KMS-11 (cell line): ENCODE results near the gene IL17RE.
"Not testable (repeated sequence)": the region's sequence is repeated elsewhere in the genome, so short reads cannot be mapped to it uniquely, and the experiment has no call there.

Experiments used
- H2AFZ ChIP-seq: fragments of 200-600 bp; sonication (generic); 2 replicates; pipeline ENCODE4 v1.6.1; 2016; ENCODE audit warnings: antibody characterized with exemption, mixed run types, low read depth
- H3K27ac ChIP-seq: fragments of 200-600 bp; sonication (generic); 2 replicates; pipeline ENCODE4 v1.6.1; 2016; ENCODE audit warnings: mild to moderate bottlenecking, mixed run types
- H3K27me3 ChIP-seq: fragments of 200-600 bp; sonication (generic); 2 replicates; pipeline ENCODE4 v1.6.1; 2017; ENCODE audit warnings: mild to moderate bottlenecking, low read depth, mixed run types, moderate library complexity; ENCODE audit not compliant: insufficient read depth
- H3K36me3 ChIP-seq: fragments of 200-600 bp; sonication (generic); 2 replicates; pipeline ENCODE4 v1.6.1; 2017; ENCODE audit warnings: mild to moderate bottlenecking, mixed run types; ENCODE audit not compliant: insufficient read depth
- H3K4me1 ChIP-seq: fragments of 200-600 bp; sonication (generic); 2 replicates; pipeline ENCODE4 v1.6.1; 2016; ENCODE audit warnings: mild to moderate bottlenecking, low read depth, mixed run types; ENCODE audit not compliant: poor library complexity, severe bottlenecking
- H3K4me2 ChIP-seq: fragments of 200-600 bp; sonication (generic); 2 replicates; pipeline ENCODE4 v1.7.0; 2016; ENCODE audit warnings: mild to moderate bottlenecking, mixed run types
- H3K4me3 ChIP-seq: fragments of 200-600 bp; sonication (generic); IDR thresholded peaks from 2 replicates; pipeline ENCODE4 v1.6.1; 2017; ENCODE audit warnings: low read depth, low read length, mixed read lengths; ENCODE audit not compliant: insufficient read depth
- H3K79me2 ChIP-seq: fragments of 200-600 bp; sonication (generic); 2 replicates; pipeline ENCODE4 v1.6.1; 2016; ENCODE audit warnings: low read depth, mixed run types; ENCODE audit not compliant: insufficient read depth
- H3K9ac ChIP-seq: fragments of 200-600 bp; sonication (generic); 2 replicates; pipeline ENCODE4 v1.6.1; 2016; ENCODE audit warnings: mild to moderate bottlenecking, mixed run types
- H4K20me1 ChIP-seq: fragments of 200-600 bp; sonication (generic); 2 replicates; pipeline ENCODE4 v1.6.1; 2016; ENCODE audit warnings: mild to moderate bottlenecking, mixed run types; ENCODE audit not compliant: insufficient read depth
- TF ChIP-seq, protein P1 (sequence below): fragments of 200-600 bp; sonication (generic); conservative IDR thresholded peaks from 2 replicates; pipeline ENCODE4 v1.6.1; 2017; ENCODE audit warnings: low read depth, mild to moderate bottlenecking, antibody characterized with exemption, low read length, moderate library complexity, mixed read lengths

The IL17RE gene

DNA sequence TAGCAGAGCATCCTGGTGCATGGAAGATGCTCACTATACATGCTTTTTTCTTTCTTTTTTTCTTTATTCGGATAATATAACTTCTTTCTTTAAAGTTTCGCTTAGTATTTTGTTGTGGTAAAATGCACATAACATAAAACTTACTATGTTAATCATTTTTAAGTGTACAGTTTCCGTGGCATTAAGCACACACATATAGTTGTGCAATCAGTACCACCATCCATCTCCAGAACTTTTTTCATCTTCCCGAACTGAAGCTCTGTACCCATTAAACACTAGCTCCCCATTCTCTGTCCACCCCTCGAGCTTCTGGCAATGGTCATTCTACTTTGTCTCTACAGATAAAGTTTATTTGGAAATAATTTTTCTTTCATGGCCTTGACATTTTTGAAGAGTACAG lies 13.2 kb upstream of the IL17RE start:
- no peak overlapping the region for H3K27ac ChIP-seq
- H3K36me3 ChIP-seq, result no peaks in the 10 kb centered on the region
- TF ChIP-seq, protein P1, sequence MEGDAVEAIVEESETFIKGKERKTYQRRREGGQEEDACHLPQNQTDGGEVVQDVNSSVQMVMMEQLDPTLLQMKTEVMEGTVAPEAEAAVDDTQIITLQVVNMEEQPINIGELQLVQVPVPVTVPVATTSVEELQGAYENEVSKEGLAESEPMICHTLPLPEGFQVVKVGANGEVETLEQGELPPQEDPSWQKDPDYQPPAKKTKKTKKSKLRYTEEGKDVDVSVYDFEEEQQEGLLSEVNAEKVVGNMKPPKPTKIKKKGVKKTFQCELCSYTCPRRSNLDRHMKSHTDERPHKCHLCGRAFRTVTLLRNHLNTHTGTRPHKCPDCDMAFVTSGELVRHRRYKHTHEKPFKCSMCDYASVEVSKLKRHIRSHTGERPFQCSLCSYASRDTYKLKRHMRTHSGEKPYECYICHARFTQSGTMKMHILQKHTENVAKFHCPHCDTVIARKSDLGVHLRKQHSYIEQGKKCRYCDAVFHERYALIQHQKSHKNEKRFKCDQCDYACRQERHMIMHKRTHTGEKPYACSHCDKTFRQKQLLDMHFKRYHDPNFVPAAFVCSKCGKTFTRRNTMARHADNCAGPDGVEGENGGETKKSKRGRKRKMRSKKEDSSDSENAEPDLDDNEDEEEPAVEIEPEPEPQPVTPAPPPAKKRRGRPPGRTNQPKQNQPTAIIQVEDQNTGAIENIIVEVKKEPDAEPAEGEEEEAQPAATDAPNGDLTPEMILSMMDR, result no peak
- peaks cover 21% of the 10 kb centered on the region for H3K79me2 ChIP-seq
- H3K4me1 ChIP-seq, result peaks cover 12% of the 10 kb centered on the region
- no peaks in the 10 kb centered on the region for H3K27me3 ChIP-seq
- no peak overlapping the region for H3K4me3 ChIP-seq
- H4K20me1 ChIP-seq, result no peaks in the 10 kb centered on the region
- no peak overlapping the region for H3K9ac ChIP-seq
- no peak overlapping the region; the same call in 1 of the 2 replicates for H2AFZ ChIP-seq
- no peak overlapping the region for H3K4me2 ChIP-seq

DNA sequence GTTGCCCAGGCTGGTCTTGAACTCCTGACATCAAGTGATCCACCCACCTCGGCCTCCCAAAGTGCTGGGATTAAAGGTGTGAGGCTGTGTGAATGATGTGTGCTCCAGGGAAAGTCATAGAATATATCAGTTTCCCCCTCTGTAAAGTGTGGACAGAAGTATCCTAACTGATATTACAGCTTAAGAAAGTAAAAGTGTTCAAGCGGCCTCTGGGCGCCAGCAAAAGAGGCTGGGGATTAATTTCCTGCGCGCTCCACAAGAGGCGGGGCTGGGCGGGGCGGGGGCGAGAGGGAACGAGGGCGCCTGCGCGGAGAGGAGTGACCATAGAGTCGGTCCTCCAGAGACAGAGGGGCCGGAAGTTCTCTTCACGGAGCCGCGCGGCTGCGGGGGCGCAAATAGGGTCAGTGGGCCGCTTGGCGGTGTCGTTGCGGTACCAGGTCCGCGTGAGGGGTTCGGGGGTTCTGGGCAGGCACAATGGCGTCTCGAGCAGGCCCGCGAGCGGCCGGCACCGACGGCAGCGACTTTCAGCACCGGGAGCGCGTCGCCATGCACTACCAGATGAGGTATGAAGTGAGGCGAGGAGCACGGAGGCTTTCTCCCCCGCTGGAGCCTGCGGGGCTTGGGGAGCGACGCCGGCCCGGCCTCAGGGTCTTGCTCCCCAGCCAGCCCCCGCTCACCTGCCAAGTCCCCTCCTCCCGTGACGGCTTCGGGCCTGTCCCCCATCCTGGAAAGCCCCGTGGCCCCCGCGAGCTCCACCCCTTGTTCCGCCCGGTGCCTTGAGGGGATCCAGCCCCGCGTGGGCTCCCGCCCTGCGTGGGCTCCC lies 12.2 kb upstream of the IL17RE start, which contains the start of gene JAGN1:
Gene JAGN1, plus strand, starts transcription at position 362 of the 823 bp plus-strand sequence. Its CDS starts 113 bp downstream, at position 475.
- Histone ChIP-seq H3K79me2 (peaks cover 21% of the 10 kb centered on the region), H3K4me2 (peak within 1 kb of the TSS; percentile 76), H3K36me3 (no peaks in the 10 kb centered on the region), H4K20me1 (no peaks in the 10 kb centered on the region), H3K27ac (peak within 1 kb of the TSS; percentile 83), H3K4me1 (peaks cover 23% of the 10 kb centered on the region), H3K9ac (peak within 1 kb of the TSS; percentile 95), H2AFZ (peak within 1 kb of the TSS; percentile 73), H3K27me3 (no peaks in the 10 kb centered on the region), H3K4me3 (peak within 1 kb of the TSS; percentile 38)
- TF ChIP-seq, protein P1, result no peak

DNA sequence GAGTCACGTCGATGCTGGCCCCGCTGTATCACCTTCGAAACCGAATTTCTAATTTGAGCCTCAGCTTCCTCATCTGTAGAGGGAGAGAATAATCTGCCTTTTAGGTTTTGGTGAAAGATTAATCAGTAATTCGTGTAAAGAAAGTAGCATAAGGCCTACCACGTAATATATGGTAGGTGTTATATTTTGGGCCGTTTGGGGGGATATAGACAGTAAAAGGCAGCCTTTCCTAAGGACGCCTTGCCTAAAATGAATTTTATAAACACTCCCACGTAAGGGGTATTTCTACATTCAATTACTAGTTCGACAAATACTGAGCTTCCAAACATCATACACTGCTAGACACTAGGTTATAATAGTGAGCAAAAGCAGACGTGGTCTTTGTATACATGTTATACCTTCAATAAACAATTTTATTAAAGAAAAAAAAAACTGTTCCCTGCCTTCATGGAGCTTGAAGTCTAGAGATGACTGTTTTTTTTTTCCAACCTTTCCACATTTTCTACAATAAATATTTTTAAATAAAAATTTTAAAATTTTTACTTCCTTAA lies 11.5 kb upstream of the IL17RE start:
- no peak overlapping the region for H3K4me3 ChIP-seq
- H4K20me1 ChIP-seq, result no peaks in the 10 kb centered on the region
- H3K36me3 ChIP-seq, result no peaks in the 10 kb centered on the region
- TF ChIP-seq, protein P1, result no peak
- peaks cover 21% of the 10 kb centered on the region for H3K79me2 ChIP-seq
- peaks cover 30% of the 10 kb centered on the region for H3K4me1 ChIP-seq
- H3K27me3 ChIP-seq, result no peaks in the 10 kb centered on the region
- H2AFZ ChIP-seq, result peak overlapping the region; percentile 69
- H3K4me2 ChIP-seq, result peak overlapping the region; percentile 76
- H3K27ac ChIP-seq, result peak overlapping the region; percentile 83
- H3K9ac ChIP-seq, result peak overlapping the region; percentile 95

DNA sequence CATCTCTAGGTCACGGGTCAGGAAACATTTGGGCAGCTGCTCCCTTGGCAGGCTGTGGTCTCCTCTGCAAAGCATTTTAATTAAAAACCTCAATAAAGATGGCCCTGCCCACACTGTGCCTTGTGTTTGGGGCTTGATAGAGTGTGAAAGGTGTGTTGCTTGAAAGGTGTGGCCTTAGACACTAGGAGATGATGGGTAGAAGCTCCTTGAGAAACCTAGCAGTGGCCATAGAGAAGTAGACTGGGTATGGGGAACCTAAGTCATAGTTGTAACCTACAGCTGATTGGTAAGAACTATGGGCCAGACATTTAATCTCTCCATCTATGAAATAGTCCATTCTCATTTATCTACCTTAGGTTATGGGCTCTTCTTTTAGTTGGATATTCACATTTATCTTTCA lies 8.9 kb upstream of the IL17RE start:
- Histone ChIP-seq H3K4me2 (no peak overlapping the region), H3K27ac (no peak overlapping the region), H3K79me2 (peaks cover 21% of the 10 kb centered on the region), H4K20me1 (no peaks in the 10 kb centered on the region), H3K4me3 (no peak overlapping the region), H2AFZ (no peak overlapping the region), H3K4me1 (peaks cover 51% of the 10 kb centered on the region), H3K27me3 (no peaks in the 10 kb centered on the region), H3K36me3 (no peaks in the 10 kb centered on the region), H3K9ac (no peak overlapping the region)
- TF ChIP-seq, protein P1, result no peak

DNA sequence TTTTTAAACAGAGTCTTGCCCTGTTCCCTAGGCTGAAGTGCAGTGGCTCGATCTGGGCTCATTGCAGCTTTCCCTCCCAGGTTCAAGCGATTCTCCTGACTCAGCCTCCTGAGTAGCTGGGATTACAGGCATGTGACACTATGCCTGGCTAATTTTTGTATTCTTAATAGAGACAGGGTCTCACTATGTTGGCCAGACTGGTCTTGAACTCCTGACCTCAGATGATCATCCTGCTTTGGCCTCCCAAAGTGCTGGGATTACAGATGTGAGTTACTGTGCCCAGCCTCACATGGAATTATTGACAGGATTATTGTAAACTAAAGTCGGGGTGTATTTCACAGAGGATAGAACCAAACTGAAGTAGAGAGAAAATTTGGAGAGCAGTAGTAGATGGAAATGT lies 6.9 kb upstream of the IL17RE start:
- not testable (repeated sequence) for H3K4me2 ChIP-seq, H3K4me3 ChIP-seq, H3K27me3 ChIP-seq, H4K20me1 ChIP-seq, H3K9ac ChIP-seq, H3K27ac ChIP-seq, H2AFZ ChIP-seq, H3K36me3 ChIP-seq
- H3K79me2 ChIP-seq, result peaks cover 19% of the 10 kb centered on the region
- peaks cover 48% of the 10 kb centered on the region for H3K4me1 ChIP-seq

DNA sequence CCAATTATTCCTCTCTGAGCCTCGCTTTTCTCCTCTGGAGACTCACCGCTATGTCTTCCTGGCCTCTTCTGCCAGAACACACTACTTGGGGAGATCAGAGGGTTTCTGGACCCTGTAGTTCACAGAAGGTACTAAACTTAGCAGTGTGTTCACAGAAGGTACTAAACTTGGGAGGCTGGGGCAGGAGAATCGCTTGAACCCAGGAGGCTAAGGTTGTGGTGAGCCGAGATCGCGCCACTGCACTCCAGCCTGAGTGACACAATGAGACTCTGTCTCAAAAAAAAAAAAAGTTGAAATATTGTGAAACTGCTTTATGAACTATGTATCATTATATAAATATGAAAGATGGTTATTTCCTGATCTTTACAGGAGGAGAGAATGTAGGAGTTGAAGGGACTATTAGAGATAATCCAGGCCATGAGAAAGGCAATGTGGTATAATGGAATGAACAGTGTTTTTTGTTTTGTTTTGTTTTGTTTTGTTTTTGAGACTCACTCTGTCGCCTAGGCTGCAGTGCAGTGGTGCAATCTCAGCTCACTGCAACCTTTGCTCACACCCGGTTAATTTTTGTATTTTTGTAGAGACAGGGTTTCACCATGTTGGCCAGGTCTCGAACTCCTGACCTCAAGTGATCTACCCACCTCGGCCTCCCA lies 5.8 kb upstream of the IL17RE start:
- Histone ChIP-seq H3K4me2 (peak overlapping the region; percentile 25; the same call in 1 of the 2 replicates), H3K4me1 (peaks cover 48% of the 10 kb centered on the region)
- H3K27me3 ChIP-seq, H3K9ac ChIP-seq, H3K36me3 ChIP-seq, H3K4me3 ChIP-seq, H3K27ac ChIP-seq, H4K20me1 ChIP-seq, H3K79me2 ChIP-seq, H2AFZ ChIP-seq: not testable (repeated sequence)
